ENCODE results near the gene PHF13. TPM values are rescaled to one million over a fixed set of nuclear protein-coding genes. Genes with fewer than 3 reads are reported as not detected.

PHF13 gene
- total and polyA plus RNA-seq, 9 of the 15 experiments (the other 6 are each of a cell fraction or from before 2014, with no cell fraction given): 1.8 to 36.1 (median 11.7) TPM

DNA sequence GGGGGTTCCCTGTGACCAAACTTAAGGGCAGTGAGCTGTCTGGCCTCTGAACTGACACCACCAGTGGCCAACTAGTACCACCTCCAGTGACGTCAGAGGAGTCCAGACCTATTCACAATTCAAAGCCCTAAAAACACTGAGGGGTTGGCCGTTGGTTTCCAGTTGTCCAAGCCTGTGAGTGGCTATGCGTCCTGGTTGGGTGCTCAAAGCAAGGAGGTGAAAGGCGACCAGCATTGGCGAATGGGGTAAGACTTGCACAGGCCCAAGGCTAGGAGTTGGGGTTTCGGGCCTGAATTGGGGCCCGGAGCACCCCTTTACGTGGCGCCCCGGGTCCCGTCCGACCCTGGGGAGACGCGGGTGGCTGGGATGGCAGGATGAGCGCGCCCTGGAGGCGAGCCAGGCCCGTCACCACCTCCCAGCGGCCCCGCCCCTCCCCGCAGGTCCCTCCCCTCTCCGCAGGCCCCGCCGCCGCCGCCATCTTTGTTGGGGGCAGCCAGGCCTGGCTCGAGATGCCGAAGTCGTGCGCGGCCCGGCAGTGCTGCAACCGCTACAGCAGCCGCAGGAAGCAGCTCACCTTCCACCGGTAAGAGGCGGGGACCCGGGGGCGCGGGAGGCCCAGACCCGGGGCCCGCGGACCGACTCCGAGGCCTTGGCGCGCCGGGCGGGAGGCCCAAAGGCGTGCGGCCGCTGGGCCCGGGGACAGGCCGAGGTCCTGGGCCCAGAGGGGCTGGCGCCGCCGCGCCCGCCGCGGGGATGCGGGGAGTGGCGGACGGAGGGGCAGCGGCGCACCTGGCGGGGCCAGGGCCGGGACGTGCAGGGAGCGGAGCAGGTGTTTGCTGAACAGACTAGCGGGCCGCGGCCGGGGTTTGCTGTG is 11.4 kb downstream of the PHF13 start, which contains the start of gene THAP3 (continued):
- TF ChIP-seq, protein P1, sequence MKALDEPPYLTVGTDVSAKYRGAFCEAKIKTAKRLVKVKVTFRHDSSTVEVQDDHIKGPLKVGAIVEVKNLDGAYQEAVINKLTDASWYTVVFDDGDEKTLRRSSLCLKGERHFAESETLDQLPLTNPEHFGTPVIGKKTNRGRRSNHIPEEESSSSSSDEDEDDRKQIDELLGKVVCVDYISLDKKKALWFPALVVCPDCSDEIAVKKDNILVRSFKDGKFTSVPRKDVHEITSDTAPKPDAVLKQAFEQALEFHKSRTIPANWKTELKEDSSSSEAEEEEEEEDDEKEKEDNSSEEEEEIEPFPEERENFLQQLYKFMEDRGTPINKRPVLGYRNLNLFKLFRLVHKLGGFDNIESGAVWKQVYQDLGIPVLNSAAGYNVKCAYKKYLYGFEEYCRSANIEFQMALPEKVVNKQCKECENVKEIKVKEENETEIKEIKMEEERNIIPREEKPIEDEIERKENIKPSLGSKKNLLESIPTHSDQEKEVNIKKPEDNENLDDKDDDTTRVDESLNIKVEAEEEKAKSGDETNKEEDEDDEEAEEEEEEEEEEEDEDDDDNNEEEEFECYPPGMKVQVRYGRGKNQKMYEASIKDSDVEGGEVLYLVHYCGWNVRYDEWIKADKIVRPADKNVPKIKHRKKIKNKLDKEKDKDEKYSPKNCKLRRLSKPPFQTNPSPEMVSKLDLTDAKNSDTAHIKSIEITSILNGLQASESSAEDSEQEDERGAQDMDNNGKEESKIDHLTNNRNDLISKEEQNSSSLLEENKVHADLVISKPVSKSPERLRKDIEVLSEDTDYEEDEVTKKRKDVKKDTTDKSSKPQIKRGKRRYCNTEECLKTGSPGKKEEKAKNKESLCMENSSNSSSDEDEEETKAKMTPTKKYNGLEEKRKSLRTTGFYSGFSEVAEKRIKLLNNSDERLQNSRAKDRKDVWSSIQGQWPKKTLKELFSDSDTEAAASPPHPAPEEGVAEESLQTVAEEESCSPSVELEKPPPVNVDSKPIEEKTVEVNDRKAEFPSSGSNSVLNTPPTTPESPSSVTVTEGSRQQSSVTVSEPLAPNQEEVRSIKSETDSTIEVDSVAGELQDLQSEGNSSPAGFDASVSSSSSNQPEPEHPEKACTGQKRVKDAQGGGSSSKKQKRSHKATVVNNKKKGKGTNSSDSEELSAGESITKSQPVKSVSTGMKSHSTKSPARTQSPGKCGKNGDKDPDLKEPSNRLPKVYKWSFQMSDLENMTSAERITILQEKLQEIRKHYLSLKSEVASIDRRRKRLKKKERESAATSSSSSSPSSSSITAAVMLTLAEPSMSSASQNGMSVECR (CRISPR knock-in tag; IDR thresholded peaks at IDR 0.05): peak; percentile 73
- TF ChIP-seq, protein P2, sequence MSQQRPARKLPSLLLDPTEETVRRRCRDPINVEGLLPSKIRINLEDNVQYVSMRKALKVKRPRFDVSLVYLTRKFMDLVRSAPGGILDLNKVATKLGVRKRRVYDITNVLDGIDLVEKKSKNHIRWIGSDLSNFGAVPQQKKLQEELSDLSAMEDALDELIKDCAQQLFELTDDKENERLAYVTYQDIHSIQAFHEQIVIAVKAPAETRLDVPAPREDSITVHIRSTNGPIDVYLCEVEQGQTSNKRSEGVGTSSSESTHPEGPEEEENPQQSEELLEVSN (IDR thresholded peaks at IDR 0.05; ENCODE audit: borderline replicate concordance in 1 of 2, extremely low read depth in 1 of 2, insufficient read depth in 1 of 2, insufficient read length in 1 of 2, low read depth in 1 of 2, low read length in 1 of 2, poor library complexity in 1 of 2, severe bottlenecking in 1 of 2): peak in 1 of 2 experiments; percentile 19
- TF ChIP-seq PHF8 (IDR thresholded peaks at IDR 0.05; ENCODE audit: borderline replicate concordance, low read length): peak; percentile 76; the same call in 1 of the 2 replicates
- no peak for TF ChIP-seq MAFF (IDR thresholded peaks at IDR 0.05; ENCODE audit: low read length)
- peak; percentile 17 for TF ChIP-seq HNRNPLL (IDR thresholded peaks at IDR 0.05; ENCODE audit: low read depth, low read length, poor library complexity, severe bottlenecking)
- no peak for TF ChIP-seq XRCC3 (IDR thresholded peaks at IDR 0.05)
- TF ChIP-seq TRIM28 (IDR thresholded peaks at IDR 0.05): peak; percentile 31; the same call in 1 of the 2 replicates
- peak; percentile 47; the same call in 1 of the 2 replicates for TF ChIP-seq ATF1 (CRISPR knock-in tag; IDR thresholded peaks at IDR 0.05)
- peak; percentile 94 for TF ChIP-seq ATF1 (tag; IDR thresholded peaks at IDR 0.05)
- TF ChIP-seq TOE1 (IDR thresholded peaks at IDR 0.05; ENCODE audit: borderline replicate concordance): peak; percentile 70; the same call in 1 of the 2 replicates
- peak; percentile 25; the same call in 1 of the 2 replicates for TF ChIP-seq TOE1 (CRISPR knock-in tag; IDR thresholded peaks at IDR 0.05; ENCODE audit: borderline replicate concordance, low read depth)
- 0 out of 2 replicates have a peak, but pooled peaks have one; percentile 6 for TF ChIP-seq BCOR (IDR thresholded peaks at IDR 0.05)
- peak; percentile 93; the same call in 1 of the 2 replicates for TF ChIP-seq GATAD2B (IDR thresholded peaks at IDR 0.05; ENCODE audit: borderline replicate concordance)
- peak; percentile 86 for TF ChIP-seq RBM22 (IDR thresholded peaks at IDR 0.05; ENCODE audit: low read depth, low read length, poor library complexity, severe bottlenecking)
- peak; percentile 52 for TF ChIP-seq CREB1 (IDR thresholded peaks at IDR 0.05)
- TF ChIP-seq CREB1 (CRISPR knock-in tag; IDR thresholded peaks at IDR 0.05): peak; percentile 49
- TF ChIP-seq KDM1A (IDR thresholded peaks at IDR 0.05): no peak
- TF ChIP-seq CHCHD3 (CRISPR knock-in tag; IDR thresholded peaks at IDR 0.05): no peak
- no peak for TF ChIP-seq FOXA3 (CRISPR knock-in tag; conservative IDR thresholded peaks at IDR 0.05 in 1 of 2, IDR thresholded peaks at IDR 0.05 in 1 of 2)
- no peak for TF ChIP-seq CC2D1A (IDR thresholded peaks at IDR 0.05)
- peak; percentile 76 for TF ChIP-seq SP1 (CRISPR knock-in tag; IDR thresholded peaks at IDR 0.05)
- TF ChIP-seq GABPA (tag; conservative IDR thresholded peaks at IDR 0.05; ENCODE audit: low read depth): peak; percentile 18; the same call in 1 of the 2 replicates
- peak; percentile 65; the same call in 1 of the 2 replicates for TF ChIP-seq POLR2AphosphoS5 (IDR thresholded peaks at IDR 0.05; ENCODE audit: control insufficient read depth, insufficient read depth, low read depth, low read length)
- TF ChIP-seq NCOA1 (IDR thresholded peaks at IDR 0.05; ENCODE audit: low read depth): 0 out of 2 replicates have a peak, but pooled peaks have one; percentile 22

All from K562 (cell line).